Activated effector memory CD4-positive, alpha-beta T cell treated with anti-CD3 and anti-CD28 coated beads, Interleukin-2, amount 50 U/mL, for 16 hours (primary cell): ENCODE results near the gene ZNF784.
A peak's percentile ranks its signal among the peaks of the same experiment; 100 is the strongest.

Experiments
- DNase-seq: peaks from one replicate; pipeline ENCODE4 v3.0.0-alpha.2; 2020

Gene ZNF784

DNA sequence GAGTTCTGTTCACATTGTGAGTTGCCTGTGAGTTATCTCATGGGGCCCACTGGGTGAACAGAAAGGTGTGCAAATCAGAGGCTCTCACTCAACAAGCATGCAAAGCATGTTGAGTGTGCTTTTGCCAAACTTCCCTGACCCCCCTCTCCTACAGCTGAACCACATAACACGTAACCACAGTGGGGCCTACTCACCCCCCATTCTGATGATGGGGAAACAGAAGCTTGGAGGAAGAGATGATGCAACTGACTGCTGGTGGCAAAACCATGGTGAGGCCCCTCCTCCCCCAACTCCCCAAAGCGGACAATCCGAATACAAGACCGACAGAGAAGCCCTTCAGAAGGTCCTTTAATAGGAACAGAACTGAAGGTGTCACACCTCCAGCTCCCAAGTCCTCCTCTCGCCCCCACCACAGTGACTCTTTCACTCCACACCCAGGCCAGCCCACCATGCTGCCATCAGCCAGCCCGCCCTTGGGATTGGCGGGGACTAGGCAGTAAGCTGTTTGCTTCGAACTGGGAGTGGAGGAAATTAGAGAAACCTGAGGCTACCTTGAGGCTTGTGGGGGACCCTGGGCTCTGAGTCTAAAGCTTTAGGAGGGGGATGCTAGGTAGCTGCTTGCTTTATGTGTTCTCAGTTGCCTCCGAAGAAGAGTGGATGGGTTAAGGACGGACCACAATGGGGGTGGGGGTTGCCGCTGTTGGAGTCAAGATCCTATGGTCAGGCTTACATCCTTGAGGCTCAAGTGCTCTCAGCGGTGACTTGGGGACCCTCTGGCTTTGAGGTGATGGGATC lies 3.8 kb downstream of the ZNF784 start:
- DNase-seq = no peak

GRCh38 chr19:55619286-55619685 lies 5.1 kb downstream of the ZNF784 start:
- DNase-seq = no peak

- no peak for DNase-seq
Measured at GRCh38 chr19:55618426-55618825, 5.9 kb downstream of the ZNF784 start.

DNA sequence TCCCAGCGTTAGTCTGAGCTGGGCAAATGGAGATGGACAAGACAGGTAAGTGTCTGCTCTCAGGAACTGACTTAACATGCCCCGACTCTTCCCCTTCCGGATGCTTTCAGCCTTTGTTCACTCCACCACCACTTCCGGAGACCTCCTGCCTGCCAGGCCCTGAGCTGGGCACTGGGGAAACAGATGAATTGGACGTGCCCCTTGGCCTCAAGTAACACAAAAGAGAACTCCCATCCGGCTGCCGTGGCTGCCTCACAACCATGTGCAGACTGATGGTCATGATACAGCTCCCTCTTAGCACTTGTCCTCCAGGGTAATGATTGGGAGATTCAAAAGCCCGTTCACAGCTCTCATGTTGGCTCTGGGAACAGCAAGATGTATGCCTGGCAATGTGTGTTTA lies 6.9 kb downstream of the ZNF784 start:
- no peak for DNase-seq

- DNase-seq = no peak
Measured at GRCh38 chr19:55616395-55616875, 7.9 kb downstream of the ZNF784 start.

- no peak for DNase-seq
Measured at GRCh38 chr19:55615543-55616394, 8.6 kb downstream of the ZNF784 start.

GRCh38 chr19:55614711-55615542 lies 9.4 kb downstream of the ZNF784 start:
- DNase-seq = no peak

DNA sequence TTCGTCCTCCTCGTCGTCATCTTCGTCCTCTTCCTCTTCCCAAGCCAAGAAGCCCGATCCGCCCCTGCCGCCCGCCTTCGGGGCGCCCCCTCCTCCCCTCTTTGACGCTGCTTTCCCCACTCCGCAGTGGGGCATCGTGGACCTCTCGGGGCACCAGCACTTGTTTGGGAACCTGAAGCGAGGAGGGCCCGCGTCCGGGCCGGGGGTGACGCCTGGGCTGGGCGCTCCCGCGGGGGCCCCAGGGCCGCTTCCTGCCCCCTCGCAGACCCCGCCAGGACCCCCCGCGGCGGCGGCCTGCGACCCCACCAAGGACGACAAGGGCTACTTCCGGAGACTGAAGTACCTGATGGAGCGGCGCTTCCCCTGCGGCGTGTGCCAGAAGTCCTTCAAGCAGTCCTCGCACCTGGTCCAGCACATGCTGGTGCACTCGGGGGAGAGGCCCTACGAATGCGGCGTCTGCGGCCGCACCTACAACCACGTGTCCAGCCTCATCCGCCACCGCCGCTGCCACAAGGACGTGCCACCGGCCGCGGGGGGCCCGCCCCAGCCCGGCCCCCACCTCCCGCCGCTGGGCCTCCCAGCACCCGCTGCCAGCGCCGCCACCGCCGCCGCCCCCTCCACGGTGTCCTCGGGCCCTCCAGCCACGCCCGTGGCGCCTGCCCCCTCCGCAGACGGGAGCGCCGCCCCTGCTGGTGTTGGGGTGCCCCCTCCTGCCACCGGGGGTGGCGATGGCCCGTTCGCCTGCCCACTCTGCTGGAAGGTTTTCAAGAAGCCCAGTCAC lies 10.2 kb downstream of the ZNF784 start:
- DNase-seq = no peak

DNA sequence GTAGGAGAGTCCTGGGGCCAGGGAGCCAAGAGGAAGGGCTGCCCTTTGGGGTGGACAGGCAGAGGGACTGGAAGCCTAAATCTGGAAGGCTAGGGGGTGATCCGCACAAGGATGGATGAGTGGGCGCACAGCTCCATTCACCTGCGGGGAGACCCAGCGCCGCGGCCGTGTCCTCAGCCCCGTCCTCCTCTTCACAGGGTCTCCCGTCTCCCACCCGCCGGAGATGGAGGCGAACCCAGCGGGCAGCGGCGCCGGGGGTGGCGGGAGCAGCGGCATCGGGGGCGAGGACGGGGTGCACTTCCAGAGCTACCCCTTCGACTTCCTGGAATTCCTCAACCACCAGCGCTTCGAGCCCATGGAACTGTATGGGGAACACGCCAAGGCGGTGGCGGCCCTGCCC lies 11.0 kb downstream of the ZNF784 start:
- DNase-seq = no peak

- no peak for DNase-seq
Measured at GRCh38 chr19:55611983-55612645, 12.3 kb downstream of the ZNF784 start.

GRCh38 chr19:55611300-55611982 lies 12.9 kb downstream of the ZNF784 start:
- no peak for DNase-seq

- DNase-seq = no peak
Measured at GRCh38 chr19:55609326-55609725, 15.0 kb downstream of the ZNF784 start.

DNA sequence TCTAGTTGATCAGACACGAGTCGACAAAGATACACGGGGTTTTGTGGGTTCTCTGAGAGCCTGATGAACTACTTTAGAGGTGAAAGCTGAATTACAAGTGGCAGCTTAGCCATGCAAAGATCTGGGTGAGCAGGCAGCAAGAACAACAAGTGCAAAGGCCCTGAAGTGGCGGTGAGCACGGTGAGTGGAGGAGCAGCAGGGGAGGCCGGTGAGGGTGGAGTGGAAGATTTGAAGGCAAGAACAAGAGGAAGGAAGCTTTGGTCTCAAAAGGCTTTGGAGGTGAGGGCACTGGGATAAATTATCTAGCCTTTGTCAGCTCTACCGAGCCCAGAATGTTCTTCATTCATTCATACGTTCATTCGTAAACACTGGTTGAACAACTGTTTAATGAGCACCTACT lies 17.5 kb downstream of the ZNF784 start:
- no peak for DNase-seq

DNA sequence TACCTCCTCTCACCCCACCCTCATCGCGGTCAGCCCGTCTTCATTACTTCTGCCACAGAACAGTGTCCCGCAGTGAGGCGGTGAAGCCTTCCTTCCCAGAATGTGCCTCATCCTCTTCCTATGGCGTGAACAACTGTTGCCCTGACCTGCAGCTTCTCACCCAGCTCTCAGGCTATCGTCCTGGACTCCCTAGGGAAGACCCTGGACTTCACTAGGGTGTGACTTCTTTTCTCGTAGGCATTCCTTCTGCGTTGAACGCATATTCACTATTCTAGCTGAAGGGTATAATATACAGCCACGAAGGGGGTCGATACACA lies 17.9 kb downstream of the ZNF784 start:
- DNase-seq = no peak

- DNase-seq = peak; percentile 89
Measured at GRCh38 chr19:55605637-55606470, 18.5 kb downstream of the ZNF784 start, which contains the start of gene ZNF865. ZNF865 (plus strand) TSS chr19:55605647; CDS start chr19:55613619, 7,972 bp downstream.

DNA sequence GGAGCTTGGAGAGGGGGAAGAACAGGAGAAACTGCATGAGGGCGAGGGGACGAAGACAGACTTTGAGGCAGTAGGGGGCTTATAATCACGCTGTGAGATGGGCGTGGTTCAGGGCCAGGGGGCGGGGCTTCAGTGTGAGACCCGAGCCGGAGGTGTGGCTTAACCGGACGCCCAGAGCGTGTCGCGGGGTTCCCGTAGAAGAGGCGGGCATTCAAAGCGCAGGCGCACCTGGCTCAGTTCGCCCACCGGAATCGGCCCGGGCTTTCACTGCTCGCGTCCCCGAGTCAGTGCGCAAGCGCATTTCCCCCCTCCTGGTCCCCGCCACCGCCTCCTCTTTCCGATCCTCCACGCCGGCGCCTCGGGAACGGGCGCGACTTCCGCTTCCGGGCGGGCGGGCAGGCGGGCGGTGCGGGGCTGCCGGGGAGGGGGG lies 19.1 kb downstream of the ZNF784 start:
- peak; percentile 99 for DNase-seq

DNA sequence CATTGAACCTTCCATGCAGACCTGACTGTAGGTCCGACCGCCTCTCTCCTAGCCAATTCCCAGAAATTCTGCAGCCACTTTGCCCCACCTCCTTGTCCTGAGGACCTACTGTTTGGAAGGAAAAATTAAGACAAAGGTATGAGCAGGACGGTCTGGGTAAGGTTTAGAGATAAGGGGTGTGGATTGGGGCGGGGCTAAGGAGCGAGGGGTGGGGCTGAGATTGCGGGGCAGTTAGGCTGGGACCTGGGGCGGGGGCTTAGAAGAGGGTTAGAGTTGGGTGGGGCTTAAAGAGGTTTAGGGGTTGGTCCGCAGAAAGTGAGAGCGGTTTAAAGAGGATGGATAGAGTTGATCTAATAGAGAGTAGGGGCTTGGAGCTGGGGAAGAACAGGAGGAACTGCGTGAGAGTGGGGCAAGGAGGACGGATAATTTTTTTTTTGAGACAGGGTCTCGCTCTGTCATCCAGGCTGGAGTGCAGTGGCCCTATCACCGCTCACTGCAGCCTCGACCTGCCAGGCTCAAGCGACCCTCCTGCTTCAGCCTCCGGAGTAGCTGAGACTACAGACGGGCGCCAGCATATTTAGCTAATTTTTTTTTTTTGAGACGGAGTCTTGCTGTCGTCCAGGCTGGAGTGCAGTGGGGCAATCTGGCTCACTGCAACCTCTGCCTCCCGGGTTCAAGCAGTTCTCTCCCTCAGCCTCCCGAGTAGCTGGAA lies 20.6 kb downstream of the ZNF784 start:
- DNase-seq = no peak

GRCh38 chr19:55603115-55603514 lies 21.3 kb downstream of the ZNF784 start:
- no peak for DNase-seq
